Jurkat, Clone E6-1 (cell line): ENCODE measurements around the gene PER2.
A peak's percentile ranks its signal among the peaks of the same experiment; 100 is the strongest.

Source experiments
- DNase-seq: peaks from one replicate; pipeline ENCODE4 v3.0.0-alpha.2; 2011; ENCODE audit warnings: low read depth, low spot score
- H3K4me3 ChIP-seq: 2 replicates; pipeline ENCODE4 v1.5.1; 2011; ENCODE audit warnings: mild to moderate bottlenecking, low read length, control low read depth, moderate library complexity

PER2 gene

DNA sequence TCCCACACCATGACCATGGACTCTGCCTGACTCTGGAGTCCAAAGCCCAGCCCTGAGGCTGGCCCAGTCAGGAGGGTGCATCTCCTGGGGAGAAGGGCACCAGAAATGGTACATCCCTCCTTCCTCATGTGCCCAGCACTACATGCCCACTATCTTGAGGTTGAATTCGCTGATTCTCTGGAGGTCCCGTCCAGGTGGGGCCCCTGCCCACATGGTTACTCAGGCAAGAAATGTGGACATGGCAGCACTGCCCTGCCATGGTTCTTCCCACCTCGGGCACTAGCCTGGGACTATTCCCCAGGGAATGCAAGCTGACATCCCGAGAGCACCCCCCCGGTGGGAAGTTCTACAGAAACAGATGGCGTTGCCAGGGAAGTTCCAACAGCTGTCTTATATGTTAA lies 33.3 kb downstream of the PER2 start:
- no peak overlapping the region for H3K4me3 ChIP-seq
- DNase-seq, result no peak

DNA sequence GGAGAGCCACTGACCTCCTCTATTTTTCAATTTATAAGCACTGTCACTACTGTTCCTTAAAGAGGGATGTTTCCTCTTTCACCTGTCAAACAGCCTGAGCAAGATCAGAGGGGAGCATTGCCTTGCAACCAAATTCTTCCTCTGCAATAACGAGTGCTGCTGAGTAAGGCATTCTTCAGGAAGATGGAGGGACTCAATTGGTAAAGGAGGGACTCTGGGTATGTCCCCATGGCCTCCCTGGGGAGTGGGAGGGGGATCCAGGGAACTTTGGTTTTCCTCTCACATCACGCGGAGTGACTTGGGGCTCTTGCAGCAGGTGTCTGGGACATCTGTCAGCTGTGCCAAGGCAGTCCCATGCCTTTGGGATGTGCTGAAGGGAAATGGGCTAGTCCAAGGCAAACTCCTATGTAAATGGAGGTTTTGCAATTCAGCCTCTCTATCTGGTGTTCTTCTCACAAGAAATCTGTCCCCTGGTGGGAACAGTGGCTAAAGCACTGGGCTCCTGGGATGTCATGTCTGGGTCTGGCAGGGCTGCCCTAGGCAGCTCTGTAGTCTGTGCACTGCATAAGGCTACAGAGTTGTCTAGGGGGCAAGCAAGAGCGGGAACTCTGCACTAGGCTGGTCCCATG lies 34.2 kb downstream of the PER2 start:
- DNase-seq, result no peak
- H3K4me3 ChIP-seq, result no peak overlapping the region

DNA sequence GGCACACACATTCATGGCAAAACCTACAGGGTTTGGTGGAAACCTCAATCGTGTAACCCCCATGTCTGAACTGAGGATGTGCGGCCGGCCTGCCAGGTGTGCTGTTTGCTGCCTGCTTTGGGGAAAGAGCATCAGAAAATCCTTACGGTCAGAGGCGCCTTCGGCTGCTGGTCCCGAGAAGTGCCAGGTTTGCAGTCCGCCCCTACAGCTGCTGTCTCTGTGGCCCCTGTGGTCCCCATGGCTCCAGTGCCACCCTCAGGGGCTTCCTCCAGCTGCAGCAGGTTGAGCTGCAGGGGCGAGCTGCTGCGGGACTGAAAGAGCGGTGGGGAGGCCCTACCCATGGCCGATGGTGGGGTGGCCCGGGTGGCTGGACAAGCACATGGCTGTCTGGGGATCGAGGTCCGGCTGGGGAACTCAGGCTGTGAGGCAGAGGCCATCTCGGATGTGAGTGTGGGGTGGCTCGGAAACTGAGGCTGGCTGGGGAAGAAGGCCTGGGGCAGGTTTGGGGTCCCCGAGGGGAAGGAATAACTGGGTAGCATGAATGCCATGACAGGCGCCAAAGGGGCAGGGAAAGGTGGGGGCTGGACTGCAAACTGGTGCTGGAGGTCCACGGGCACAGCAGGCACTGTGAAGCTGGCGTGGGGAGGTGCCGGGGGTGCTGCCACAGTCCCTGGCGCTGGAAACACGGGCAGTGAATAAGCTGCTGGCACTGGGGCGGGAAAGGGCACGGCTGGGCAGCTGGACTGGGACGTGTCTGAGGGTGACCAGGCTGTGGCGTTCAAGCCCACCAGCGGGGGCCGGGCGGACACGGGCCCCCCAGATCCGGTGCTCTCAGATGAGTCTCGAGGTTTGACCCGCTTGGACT lies 35.4 kb downstream of the PER2 start:
- DNase-seq, result no peak
- no peak overlapping the region for H3K4me3 ChIP-seq

DNA sequence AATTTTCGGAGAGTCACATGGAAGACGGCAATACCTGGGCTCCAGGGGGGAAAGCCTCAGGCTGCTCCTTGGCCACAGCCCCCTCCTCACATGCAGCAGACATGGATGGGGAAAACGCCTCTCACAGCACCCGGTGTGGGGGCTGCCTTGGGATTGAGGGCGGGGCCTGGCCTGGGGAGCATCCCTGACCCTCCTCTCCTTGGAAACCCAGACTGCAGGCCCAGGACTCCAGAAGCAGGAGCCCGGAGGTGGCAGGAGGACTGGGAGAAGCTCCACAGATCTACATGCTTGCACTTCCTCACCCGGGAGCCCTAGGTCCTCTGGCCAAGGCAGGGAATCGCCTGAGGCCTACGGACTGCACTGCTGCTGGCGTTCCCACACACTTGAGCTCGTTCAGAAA lies 36.4 kb downstream of the PER2 start:
- DNase-seq, result no peak
- H3K4me3 ChIP-seq, result no peak overlapping the region

DNA sequence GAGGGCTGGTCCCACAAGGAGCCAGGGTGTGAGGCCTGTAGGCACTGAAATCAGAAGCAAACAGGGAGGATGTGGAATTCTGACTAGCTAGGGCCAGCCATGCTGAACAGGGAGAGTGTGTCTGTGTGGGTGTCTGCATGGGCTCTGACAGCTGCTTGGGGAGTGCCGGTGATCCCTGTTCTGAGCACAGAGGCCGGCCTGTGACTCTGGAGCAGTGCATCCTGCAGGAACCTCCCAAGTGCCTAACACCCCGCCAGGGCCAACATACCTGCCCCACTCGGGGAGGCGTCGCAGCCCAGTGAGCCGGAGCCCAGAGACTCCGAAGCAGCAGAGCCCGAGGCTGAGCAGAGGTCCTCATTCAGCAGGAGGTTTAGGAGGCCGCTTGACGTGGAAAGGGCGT lies 37.1 kb downstream of the PER2 start:
- no peak overlapping the region for H3K4me3 ChIP-seq
- DNase-seq, result no peak

DNA sequence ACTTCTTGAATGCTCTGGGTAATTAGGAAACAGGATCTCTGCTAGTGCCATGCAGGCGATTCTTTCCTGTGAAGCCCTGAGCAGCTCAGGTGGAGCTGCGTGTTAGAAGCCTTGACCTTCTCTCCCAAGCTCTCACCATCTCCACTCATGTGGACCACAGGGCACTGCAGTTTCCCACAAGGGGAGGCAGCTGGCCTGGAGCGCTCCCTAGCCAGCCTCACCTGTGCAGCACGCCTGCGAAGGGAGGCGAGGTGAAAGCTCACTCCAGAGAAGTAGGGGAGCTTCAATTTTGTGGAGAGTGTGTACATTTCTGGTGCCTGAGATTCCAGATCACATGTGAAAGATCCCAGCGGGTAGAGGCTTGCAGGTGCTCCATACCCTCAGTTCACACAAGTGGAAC lies 37.5 kb downstream of the PER2 start:
- no peak overlapping the region for H3K4me3 ChIP-seq
- no peak for DNase-seq

DNA sequence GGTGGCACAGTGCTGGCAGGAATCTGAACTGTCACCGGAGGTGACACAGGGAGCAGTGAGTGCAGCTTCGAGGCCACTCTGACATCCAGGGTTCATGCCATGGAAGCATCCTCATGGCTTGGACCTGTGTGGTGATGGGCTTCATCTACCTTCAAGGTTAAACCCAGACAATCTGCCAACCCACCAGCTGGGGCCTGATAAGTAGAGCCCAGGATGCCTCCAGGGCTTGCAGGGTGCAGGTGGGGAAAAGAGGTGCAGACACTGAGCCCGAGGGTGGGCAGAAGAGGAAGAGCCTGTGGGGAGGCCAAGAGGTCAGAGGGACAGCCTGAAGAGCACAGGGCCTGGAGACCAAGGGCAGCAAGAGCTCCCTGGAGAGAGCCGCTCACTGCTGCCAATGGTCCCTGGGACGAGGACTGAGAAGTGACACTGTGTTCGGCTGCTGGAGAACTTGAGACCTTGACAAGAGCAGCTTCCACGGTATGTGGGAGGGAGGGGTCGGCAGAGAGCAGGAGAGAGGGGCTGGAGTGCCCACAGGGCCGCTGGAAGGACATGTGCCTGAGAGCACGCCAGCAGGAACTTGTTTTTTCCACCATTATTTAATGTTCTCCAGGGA lies 40.5 kb downstream of the PER2 start:
- H3K4me3 ChIP-seq, result no peak overlapping the region
- no peak for DNase-seq

DNA sequence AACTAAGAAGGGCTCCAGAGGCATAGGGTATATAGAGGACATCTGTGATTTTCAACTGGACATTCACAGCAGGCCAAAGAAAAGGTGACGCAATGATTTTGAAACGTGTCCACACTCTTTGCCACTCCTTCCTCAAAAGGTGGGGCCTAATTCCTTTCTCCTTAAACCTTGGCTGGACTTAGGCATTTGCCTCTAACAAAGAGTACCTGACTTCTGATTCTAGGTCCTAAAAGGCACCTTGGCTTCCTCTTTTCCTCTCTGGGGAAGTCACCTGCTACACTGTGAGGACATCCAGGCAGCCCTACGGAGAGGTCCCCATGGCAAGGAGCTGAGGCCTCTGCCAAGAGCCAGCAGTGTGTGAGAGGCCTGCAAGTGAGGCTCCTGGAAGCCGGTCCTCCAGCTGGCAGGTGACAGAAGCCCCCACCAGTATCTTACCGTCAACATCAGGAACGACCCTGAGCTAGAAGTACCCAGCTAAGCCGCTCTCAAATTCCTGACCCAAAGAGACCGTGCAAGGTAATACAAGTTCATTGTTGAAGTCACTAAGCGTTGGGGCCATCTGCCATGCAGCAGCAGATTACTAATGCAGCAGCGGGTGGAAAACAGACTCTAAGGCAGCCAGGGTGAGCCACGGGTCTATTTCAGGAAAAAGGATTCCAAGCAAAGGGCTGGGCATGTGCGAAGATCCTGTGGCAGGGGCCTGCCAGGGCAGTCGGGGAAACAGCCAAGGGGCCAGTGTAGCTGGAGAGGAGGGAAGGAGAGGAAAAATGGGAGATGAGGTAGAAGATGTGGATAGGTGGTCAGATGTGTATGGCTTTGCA lies 41.2 kb downstream of the PER2 start:
- no peak overlapping the region for H3K4me3 ChIP-seq
- no peak for DNase-seq

DNA sequence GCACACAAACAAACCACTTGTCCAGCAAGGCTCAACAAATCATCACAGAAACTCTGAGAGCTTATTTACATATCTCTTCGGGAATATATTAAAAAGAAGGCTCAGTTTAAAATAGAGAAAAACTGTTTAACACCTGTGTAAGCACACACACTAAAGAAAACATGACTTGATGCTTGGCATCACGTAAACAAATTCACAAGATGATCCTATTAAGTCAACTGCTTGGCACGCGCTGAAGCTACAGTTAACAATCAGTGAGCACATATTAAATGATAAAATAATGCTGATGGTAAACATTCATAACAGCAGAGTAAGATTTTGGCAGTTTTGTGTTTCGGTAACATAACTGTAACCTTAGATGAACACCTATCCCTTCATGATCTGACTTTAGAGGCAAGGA lies 44.3 kb downstream of the PER2 start:
- no peak for DNase-seq
- H3K4me3 ChIP-seq, result no peak overlapping the region

DNA sequence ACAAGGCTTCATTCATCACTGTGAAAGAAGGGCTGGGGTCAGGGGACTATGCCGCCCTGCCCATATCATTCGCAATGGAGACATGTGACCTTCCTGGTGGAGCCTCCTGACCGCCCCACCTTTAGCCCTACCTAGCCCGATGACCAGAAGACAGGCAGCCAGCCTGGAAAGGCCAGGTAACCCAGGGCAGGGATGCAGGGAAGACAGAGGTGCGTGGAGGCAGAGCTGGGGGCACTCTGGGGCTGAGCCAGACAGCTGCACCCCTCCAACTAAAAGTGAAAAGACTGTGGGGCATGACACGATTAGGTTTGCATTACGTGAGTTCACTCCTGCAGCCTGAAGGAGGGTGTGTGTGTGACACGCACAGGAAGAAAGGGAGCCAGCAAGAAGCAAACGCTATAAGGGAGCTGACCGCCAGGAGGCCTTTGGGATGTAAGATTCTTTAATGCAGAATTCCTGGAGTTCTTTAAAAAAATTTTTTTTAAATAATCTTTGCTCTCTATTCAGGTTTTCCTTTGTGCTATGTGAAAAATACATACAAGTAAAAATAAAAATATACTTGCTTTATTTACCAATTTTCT lies 44.8 kb downstream of the PER2 start:
- DNase-seq, result no peak
- H3K4me3 ChIP-seq, result no peak overlapping the region

DNA sequence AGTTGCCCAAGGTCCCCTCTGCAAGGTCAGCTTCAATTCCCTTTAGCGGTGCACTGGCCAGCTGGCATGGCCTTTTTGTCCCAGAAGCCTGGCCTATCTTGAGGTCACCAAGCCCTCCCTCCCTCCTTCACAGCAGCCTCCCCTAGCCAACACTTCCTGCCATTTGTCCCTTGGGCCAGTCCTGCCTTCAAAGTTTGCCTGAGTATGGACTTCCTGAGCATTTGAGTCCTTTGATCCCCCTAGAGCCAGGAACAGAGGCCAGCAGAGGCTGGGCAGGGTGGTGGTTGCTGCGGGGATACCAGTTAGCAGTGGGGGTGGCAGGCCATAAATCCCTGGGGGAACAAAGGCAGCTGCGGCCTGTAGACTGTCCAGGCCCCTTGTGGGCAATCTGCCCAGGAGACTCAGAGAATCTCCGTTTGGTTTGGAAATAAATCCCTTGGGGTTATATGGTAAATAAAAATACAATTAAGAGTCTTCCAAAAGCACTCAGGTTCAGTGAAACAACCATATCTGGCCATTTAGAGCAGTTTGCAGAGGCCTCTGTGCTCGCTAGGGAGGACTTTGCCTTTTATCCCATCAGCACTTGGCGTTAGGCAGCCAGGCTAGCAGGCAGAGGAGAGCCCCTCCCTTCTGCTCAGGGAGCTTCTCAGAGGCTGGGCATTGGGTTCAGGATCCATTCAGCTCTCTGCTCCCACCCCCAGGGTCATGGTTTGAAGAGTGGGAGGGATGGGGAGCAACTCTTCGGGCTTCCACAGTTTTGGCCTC lies 45.5 kb downstream of the PER2 start:
- DNase-seq, result no peak
- H3K4me3 ChIP-seq, result no peak overlapping the region

DNA sequence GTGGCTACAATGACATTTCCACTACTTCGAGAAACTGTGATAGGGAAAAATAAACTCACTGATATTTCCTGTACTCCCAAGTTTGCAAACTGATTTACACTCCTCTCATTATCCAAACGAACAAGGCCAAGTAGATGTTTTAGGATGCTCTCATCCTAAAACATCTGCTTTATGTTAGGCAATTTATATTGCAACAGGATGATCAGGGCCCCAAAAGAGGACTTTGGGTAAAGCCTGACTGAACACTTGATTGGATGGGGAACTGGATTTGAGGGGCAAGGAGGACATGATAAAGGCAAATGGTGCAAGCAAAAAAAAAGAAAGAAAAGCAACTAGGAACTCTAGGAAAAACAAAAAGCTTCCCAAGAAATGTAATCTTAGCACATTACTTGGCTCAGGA lies 46.4 kb downstream of the PER2 start:
- no peak for DNase-seq
- no peak overlapping the region for H3K4me3 ChIP-seq

DNA sequence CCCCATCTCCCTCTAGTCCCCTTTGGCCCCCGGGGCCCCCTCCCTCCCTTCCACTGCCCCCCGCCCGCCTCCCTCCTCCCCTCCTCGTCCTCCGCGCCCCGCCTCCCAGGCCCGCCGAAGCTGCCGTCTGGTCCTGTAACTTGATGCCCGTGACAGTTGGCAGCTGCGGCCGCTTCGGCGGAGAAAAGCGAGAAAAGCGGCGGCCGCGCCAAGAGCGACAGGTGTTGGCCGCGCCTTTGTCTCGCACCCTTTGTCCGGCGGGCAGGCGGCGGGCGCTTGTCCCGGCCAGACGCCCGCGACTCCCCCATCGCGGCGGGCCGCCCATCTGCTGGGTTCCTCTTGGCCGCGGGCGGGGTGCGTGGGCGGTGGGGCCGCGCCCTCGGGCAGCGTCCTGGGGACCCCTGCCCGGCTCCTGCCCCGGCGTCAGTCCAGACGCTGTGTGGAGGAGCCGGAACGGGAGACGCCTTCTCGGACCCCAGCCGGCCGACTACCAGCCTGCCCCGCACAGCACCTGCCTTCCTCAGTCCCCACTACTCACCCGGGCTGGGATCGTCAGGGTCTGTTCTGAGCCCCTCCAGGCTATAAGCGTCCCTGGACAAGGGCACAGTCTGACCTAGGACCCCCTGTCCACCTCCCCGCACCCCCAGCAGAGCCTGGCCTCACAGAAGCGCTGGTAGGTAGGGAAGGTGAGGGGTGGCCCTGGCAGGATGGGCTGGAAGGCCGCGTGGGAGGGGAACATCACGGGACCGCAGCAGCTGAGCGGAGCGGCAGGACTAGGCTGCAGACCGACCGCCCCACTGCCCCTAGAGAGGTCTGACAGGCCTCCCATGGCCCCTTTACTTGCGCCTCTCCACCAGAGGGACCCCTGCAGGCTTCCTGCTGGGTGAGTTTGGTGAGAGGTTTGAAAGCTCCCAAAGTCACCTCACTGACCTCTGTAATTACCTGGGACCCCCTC lies 47.4 kb downstream of the PER2 start:
- H3K4me3 ChIP-seq, result no peak overlapping the region
- DNase-seq, result no peak

DNA sequence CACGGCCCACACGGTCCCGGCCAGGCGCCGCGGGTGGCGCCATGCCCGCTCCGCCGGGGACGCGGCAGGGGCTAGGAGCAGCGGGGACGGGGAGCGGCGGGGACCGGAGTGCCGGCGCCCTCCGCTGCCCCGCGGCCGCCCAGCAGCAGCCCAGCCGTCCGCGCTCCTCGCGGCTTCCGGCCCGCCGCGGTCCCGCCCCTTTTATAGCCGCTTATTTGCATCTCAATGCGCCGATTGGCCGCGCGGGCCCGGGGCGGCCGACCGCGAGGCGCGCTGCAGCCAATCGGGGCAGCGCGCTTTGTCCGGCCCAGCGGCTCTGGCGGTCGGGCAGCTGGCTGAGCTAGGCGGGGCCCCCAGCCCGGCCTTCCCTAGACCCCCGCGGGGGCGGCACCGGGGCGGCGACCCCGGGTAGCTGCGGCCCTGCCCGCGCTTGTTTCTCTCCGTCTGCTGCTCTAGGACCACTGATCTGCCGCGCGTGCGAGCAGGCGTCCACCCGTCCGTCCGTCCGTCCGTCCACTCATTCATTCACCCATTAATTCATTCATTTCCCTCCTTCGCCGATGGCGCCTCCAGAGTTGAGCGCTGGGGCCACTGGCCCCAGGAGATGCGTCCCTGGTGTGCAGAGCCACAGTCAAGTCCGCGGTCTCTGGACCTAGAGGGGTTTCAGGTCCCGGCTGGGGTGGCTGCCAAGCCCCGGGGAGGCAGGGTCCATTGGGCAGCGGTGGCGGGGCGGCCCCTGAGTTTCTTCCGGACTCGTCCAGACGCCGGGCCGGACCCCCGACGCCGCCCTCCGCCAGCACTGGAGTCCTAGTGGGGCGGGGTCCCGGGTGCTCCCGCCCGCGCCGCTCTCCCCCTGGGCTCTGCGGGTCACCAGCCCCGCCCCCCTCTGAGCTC lies 48.3 kb downstream of the PER2 start, which contains the start of gene HES6:
HES6 (minus strand) TSS at position 176 of the 894 bp plus-strand sequence; CDS start at position 43, 133 bp downstream.
- DNase-seq, result peak; percentile 70
- peak within 1 kb of the TSS; percentile 55 for H3K4me3 ChIP-seq

DNA sequence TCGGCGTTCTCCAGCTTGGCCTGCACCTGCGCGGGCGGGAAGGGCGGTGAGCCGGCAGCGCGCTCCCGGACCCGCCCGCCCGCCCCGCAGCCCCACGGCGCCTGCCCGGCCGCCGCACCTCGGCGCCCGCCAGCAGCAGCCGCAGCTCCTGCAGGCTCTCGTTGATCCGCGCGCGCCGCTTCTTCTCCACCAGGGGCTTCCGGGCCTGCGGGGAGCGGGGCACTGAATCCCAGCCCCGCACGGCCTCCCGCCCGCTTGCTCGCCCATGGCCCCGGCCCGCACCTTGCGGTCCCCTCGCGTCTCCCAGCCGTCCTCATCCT lies 48.9 kb downstream of the PER2 start:
- peak overlapping the region; percentile 55 for H3K4me3 ChIP-seq
- no peak for DNase-seq

DNA sequence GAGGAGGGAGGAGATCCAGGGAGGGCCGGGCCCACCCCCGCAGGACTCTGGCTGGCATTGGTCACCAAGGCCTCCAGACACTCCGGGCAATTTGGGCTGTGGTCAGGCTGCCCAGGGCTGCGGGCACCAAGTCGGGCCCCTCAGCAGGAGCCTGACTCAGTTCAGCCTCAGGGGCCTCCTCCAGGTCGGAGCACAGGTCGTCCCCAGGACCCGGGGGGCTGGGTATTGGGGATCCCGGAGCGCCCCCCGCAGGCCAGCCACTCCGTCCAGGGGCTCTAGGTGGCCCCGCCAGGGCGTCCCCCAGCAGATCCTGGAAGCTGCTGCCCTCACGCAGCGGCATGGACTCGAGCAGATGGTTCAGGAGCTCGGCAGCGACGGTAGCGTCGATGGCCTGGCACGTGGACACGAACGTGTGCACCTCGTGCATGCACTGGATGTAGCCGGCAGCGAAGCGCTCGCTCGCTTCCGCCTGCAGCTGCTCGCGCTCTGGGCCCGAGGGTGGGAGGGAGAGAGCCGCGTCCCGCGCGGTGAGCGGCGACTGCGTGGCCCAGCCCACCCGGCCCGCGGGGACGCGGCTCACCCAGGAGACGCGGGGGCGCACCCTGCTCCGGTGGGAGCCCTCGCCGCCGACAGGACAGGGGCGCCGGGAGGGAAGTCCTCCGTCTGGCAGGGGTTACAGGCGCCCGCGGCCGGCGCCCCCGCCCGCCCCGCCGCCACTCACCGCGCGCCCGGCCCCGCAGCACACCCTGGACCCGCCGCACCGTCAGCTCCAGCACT lies 49.5 kb downstream of the PER2 start:
- DNase-seq, result peak; percentile 15
- H3K4me3 ChIP-seq, result peak overlapping the region; percentile 55
